C4-2B (cell line): ENCODE measurements around the gene FLT1.

ENCODE experiments used
- ZFX ChIP-seq: fragments of 450-650 bp; IDR thresholded peaks from 2 replicates; pipeline ENCODE4 v1.6.1; 2017
- TF ChIP-seq, protein P1 (sequence below): fragments of 450-650 bp; conservative IDR thresholded peaks from 2 replicates; pipeline ENCODE4 v1.5.1; 2017; ENCODE audit warnings: mild to moderate bottlenecking

- TF ChIP-seq, protein P1, sequence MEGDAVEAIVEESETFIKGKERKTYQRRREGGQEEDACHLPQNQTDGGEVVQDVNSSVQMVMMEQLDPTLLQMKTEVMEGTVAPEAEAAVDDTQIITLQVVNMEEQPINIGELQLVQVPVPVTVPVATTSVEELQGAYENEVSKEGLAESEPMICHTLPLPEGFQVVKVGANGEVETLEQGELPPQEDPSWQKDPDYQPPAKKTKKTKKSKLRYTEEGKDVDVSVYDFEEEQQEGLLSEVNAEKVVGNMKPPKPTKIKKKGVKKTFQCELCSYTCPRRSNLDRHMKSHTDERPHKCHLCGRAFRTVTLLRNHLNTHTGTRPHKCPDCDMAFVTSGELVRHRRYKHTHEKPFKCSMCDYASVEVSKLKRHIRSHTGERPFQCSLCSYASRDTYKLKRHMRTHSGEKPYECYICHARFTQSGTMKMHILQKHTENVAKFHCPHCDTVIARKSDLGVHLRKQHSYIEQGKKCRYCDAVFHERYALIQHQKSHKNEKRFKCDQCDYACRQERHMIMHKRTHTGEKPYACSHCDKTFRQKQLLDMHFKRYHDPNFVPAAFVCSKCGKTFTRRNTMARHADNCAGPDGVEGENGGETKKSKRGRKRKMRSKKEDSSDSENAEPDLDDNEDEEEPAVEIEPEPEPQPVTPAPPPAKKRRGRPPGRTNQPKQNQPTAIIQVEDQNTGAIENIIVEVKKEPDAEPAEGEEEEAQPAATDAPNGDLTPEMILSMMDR: no peak
- no peak for TF ChIP-seq ZFX
These were observed 31.4 kb downstream of the FLT1 start for GRCh38 chr13:28463481-28463880.
